Calu3 (cell line): ENCODE results near the gene AACS. TPM values are rescaled to one million over a fixed set of nuclear protein-coding genes. Genes with fewer than 3 reads are reported as not detected.
A peak's percentile ranks its signal among the peaks of the same experiment; 100 is the strongest.

Experiments
- BruUV-seq: library from RNA; stranded (reverse); fragments of 400-500 nt; replicated peaks from 2 replicates; lab custom pipeline; 2021; lab: Mats Ljungman, UMichigan
- CTCF ChIA-PET: fragments of 300-600 bp; sonication (Branson Sonifier 250); formaldehyde crosslinking; loops from one replicate; lab custom pipeline; 2022; ENCODE audit warnings: antibody characterized with exemption; lab: Charles Lee
- DNase-seq: peaks from one replicate; pipeline ENCODE4 v3.0.0; 2022
- H3K27ac Mint-ChIP-seq: one replicate; pipeline ENCODE4 v1.8.0; 2022; ENCODE audit warnings: mixed read lengths; ENCODE audit not compliant: unreplicated experiment
- H3K27me3 Mint-ChIP-seq: one replicate; pipeline ENCODE4 v1.8.0; 2022; ENCODE audit warnings: mixed read lengths; ENCODE audit not compliant: unreplicated experiment
- H3K36me3 Mint-ChIP-seq: one replicate; pipeline ENCODE4 v1.8.0; 2022; ENCODE audit warnings: mild to moderate bottlenecking, moderate library complexity, mixed read lengths; ENCODE audit not compliant: insufficient read depth, unreplicated experiment
- H3K4me1 Mint-ChIP-seq: one replicate; pipeline ENCODE4 v1.8.0; 2022; ENCODE audit warnings: mild to moderate bottlenecking, low read depth, mixed read lengths; ENCODE audit not compliant: unreplicated experiment
- H3K4me3 Mint-ChIP-seq: one replicate; pipeline ENCODE4 v1.8.0; 2022; ENCODE audit warnings: mild to moderate bottlenecking, low read depth, moderate library complexity, mixed read lengths; ENCODE audit not compliant: unreplicated experiment
- H3K9me3 Mint-ChIP-seq: one replicate; pipeline ENCODE4 v1.8.0; 2022; ENCODE audit warnings: low read depth, mixed read lengths; ENCODE audit not compliant: unreplicated experiment
- intact Hi-C: fragments of 100-400 bp; cut with micrococcal nuclease; formaldehyde crosslinking; loops from one replicate; pipeline ENCODE4 v1.10.0; 2022; ENCODE audit not compliant: unreplicated experiment
- total RNA-seq: library from RNA; stranded (reverse); gene quantifications from 2 replicates; pipeline ENCODE4 v1.2.3, GENCODE V29; 2022
- TF ChIP-seq, protein P1 (sequence below): fragments of 200-600 bp; IDR thresholded peaks from one replicate; pipeline ENCODE4 v1.8.0; 2022; ENCODE audit warnings: antibody characterized with exemption; ENCODE audit not compliant: unreplicated experiment

Gene AACS
- total RNA-seq, 1 experiment from 2014 or later = 39.2 TPM

DNA sequence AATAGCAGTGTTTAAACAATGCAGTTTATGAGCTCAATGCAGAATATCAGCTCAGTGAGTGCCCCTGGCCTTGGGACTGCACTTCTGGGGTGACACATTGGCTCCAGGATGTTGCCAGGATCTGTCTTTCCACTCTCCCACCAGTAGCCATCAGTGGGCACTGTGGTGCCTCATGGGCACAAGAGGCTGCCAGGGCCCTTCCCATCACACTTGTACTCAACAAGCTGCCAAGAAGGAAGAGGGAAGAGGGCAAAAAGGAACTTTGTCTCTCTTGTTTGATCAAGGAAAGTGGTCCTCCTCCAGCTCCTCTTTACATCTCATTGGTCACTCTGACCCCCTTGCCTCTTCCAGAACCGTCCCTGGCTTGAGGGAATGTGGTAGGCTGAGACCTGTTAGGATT, 115.9 kb downstream of the AACS start:
- BruUV-seq = no TSS peak
- Mint-ChIP-seq H3K27ac (no peak overlapping the region), H3K4me3 (no peak overlapping the region), H3K36me3 (peaks cover 8% of the 10 kb centered on the region), H3K27me3 (peaks cover 63% of the 10 kb centered on the region), H3K4me1 (peaks cover 18% of the 10 kb centered on the region), H3K9me3 (no peaks in the 10 kb centered on the region)
- CTCF ChIA-PET = interaction anchor here (0.7 kb wide), 1 partner anchor 896 kb away, joined by 3 read pairs; no protein-coding TSS in a partner anchor
- intact Hi-C loops = loop anchor here (10.0 kb wide), 1 partner anchor 874 kb away; no protein-coding TSS in a partner anchor
- TF ChIP-seq, protein P1, sequence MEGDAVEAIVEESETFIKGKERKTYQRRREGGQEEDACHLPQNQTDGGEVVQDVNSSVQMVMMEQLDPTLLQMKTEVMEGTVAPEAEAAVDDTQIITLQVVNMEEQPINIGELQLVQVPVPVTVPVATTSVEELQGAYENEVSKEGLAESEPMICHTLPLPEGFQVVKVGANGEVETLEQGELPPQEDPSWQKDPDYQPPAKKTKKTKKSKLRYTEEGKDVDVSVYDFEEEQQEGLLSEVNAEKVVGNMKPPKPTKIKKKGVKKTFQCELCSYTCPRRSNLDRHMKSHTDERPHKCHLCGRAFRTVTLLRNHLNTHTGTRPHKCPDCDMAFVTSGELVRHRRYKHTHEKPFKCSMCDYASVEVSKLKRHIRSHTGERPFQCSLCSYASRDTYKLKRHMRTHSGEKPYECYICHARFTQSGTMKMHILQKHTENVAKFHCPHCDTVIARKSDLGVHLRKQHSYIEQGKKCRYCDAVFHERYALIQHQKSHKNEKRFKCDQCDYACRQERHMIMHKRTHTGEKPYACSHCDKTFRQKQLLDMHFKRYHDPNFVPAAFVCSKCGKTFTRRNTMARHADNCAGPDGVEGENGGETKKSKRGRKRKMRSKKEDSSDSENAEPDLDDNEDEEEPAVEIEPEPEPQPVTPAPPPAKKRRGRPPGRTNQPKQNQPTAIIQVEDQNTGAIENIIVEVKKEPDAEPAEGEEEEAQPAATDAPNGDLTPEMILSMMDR = no peak
- no peak for DNase-seq

DNA sequence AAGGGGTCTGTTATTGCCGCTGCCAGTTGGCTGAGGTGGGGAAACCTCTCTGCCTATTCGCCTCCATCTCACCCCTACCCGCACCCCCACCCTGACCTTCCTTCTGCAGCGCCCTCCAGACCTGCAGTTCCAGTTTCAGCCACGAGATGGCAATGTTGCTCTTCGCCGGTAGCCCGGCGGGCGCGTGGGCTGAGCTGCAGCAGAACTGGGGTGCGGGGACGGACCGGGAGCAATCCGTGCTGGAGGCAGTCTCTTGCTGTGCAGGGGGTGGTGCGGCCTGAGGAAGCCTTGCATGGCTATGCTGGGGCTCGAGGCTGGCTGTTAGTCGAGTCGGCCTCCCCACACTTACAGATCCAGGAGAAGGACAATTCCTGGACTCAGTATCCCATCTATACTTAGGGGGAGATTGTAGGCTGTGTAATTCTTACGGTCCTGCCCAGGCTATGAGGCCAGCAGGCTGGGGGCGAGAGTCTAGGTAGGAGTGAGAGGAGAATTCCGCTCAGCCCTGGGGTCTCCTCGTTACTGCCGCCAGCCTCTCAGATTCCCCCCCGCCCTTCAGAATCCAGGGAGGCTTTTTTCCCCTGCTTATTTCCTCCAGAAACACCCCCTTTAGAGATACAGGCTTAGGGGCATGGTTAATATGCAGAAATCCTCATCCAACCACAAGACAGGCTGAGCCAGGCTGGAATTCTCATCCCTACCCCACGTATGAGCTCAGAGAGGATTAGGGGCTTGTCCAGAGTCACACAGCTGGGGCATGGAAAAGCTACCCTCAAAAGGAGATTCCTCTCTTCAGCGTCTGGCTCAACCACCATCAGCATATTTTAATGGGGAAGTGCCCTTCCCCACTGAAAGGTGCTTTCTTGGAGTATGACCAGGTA, 118.2 kb downstream of the AACS start:
- intact Hi-C loops = loop anchor here (1.0 to 10.0 kb wide), 2 partner anchors 220 to 871 kb away; no protein-coding TSS in a partner anchor
- Mint-ChIP-seq H3K36me3 (peaks cover 8% of the 10 kb centered on the region), H3K4me3 (peak overlapping the region; percentile 25), H3K9me3 (no peaks in the 10 kb centered on the region), H3K27ac (no peak overlapping the region), H3K27me3 (peaks cover 55% of the 10 kb centered on the region), H3K4me1 (peaks cover 18% of the 10 kb centered on the region)
- BruUV-seq = no TSS peak
- TF ChIP-seq, protein P1 = peak; percentile 99
- peak; percentile 92 for DNase-seq
- CTCF ChIA-PET = interaction anchor here (0.9 to 2.4 kb wide), 6 partner anchors 16 to 243 kb away, joined by 3 to 21 read pairs (median 6); no protein-coding TSS in a partner anchor

DNA sequence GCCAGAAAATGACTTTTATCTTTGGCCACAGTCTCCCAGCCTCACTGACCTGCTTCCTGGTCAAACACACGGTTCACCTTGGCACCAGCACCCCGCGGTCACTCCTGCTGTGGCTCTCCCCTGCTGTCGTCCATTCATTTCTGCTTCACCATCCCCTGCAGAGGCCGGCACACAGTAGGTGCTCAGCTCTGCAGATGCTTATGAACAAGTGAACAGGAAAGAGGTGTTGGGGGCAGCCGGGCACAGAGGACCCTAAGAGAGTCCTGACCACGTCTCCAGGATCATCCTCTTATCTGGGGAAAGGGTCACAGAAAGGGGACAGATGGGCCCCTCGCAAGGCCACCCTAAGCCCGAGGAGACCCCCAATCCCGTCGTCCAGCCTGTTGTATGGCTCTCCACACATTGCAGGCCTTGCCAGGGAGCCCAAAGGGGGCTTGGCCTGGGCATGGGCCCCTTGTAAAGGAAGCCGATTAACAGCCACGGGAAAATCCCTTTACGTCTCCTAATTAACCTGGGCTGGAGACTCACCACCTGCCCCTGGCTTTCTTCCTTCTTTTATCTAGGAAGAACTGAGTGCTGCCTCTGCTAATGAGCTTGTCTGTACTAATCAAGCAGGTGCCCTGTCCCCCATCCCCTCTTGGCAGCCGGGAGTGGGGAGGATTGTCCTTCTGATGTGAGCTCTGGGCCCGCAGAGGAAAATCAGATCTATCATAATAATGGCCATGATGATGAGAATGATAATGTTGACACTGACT, 119.2 kb downstream of the AACS start:
- Mint-ChIP-seq H3K9me3 (no peaks in the 10 kb centered on the region), H3K27ac (no peak overlapping the region), H3K4me3 (no peak overlapping the region), H3K4me1 (peaks cover 18% of the 10 kb centered on the region), H3K36me3 (peaks cover 8% of the 10 kb centered on the region), H3K27me3 (peaks cover 65% of the 10 kb centered on the region)
- CTCF ChIA-PET = interaction anchor here (0.6 to 2.4 kb wide), 3 partner anchors 15 to 219 kb away, joined by 3 to 21 read pairs (median 6); no protein-coding TSS in a partner anchor
- intact Hi-C loops = loop anchor here (10.0 kb wide), 1 partner anchor 870 kb away; no protein-coding TSS in a partner anchor
- no TSS peak for BruUV-seq
- no peak for DNase-seq
- TF ChIP-seq, protein P1 = no peak

DNA sequence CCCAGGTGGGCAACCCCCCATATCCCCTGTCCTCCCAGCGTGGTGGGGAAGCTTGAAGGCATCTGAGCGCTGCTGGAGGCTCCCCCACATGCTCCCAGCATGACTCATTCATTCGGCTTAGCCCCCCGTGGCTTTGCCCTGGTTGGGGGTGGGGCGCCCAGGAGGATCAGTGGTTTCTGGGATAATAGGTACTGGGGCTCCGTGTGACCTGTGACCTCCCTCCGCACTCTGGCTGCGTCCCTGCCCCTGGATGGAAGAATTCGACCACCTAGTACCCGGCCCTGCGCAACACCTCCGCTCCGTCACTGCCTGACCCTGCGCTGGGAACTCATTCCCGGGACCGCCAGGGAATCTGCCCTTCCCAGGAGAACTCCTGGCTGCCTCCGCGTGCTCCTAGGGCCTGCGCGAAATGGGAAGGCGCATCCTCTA, 120.1 kb downstream of the AACS start:
- intact Hi-C loops = loop anchor here (10.0 kb wide), 1 partner anchor 869 kb away; no protein-coding TSS in a partner anchor

More for the DNA sequence above, 120.1 kb downstream of the AACS start:
- Mint-ChIP-seq H3K4me1 (peaks cover 18% of the 10 kb centered on the region), H3K36me3 (peaks cover 8% of the 10 kb centered on the region), H3K27ac (no peak overlapping the region), H3K27me3 (peaks cover 74% of the 10 kb centered on the region), H3K4me3 (peak overlapping the region; percentile 66), H3K9me3 (no peaks in the 10 kb centered on the region)
- CTCF ChIA-PET = no interaction called here
- TF ChIP-seq, protein P1 = no peak
- no peak for DNase-seq
- no TSS peak for BruUV-seq
